HG02943 (cell line): ENCODE measurements around the gene LAT.
A peak's percentile ranks its signal among the peaks of the same experiment; 100 is the strongest.
"Not testable (repeated sequence)": the region's sequence is repeated elsewhere in the genome, so short reads cannot be mapped to it uniquely, and the experiment has no call there.

Experiments used
- ATAC-seq: cut with Tn5 transposase; IDR thresholded peaks from one replicate; pipeline ENCODE4 v1.9.1; 2021; ENCODE audit warnings: mild to moderate bottlenecking, low read depth, moderate library complexity; ENCODE audit not compliant: unreplicated experiment

Gene LAT

DNA sequence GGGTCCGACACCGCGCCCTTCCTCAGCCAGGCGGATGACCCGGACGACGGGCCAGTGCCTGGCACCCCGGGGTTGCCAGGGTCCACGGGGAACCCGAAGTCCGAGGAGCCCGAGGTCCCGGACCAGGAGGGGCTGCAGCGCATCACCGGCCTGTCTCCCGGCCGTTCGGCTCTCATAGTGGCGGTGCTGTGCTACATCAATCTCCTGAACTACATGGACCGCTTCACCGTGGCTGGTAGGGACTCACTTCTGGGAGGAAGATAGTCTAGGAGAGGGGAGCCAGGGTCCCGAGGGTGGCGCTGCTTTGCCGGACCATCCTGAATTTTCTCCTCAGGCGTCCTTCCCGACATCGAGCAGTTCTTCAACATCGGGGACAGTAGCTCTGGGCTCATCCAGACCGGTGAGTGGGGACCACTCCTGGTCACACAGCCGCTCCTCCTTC lies 9.7 kb upstream of the LAT start:
- ATAC-seq: peak; percentile 8

DNA sequence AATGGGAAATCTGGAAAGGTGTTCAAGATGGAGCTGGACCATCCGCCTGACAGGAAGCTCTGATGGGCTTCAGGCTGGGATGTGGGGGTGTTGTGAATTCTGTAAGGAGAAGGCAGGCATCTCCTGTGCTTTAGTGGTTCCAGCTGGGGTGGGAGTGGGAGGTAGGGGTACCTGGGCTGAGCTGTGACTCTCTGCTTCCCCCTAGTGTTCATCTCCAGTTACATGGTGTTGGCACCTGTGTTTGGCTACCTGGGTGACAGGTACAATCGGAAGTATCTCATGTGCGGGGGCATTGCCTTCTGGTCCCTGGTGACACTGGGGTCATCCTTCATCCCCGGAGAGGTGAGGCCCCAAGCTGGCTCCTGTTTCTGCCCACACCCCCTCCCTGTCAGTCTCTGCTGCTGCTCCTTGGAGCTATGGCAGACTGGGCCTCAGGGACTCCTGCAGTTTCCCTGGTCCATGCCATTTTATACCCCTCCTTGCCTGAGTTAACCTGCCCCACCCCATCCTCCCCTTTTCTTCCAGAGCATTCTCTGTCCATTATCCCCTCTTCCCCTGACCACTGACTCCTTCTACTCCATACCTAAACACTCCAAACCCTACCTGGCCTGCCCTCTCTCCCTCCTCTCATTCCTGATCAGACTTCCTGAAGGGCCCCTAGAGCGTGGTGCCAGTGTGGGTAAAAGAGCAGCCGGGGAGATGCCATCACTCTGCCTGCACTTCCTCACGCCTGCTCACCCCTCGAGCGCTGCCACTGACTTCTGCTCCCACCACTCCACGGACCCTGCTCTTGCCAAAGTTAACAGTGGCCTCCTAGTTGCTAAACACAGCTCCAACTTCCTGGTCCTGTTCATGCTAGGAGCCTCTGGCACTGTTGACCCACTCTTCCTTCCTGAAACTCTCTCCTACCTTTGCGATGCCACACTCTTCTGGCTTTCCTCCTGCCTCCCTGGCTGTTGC lies 6.9 kb upstream of the LAT start:
- ATAC-seq: no peak

GRCh38 chr16:28980330-28980729 lies 4.5 kb upstream of the LAT start:
- not testable (repeated sequence) for ATAC-seq

DNA sequence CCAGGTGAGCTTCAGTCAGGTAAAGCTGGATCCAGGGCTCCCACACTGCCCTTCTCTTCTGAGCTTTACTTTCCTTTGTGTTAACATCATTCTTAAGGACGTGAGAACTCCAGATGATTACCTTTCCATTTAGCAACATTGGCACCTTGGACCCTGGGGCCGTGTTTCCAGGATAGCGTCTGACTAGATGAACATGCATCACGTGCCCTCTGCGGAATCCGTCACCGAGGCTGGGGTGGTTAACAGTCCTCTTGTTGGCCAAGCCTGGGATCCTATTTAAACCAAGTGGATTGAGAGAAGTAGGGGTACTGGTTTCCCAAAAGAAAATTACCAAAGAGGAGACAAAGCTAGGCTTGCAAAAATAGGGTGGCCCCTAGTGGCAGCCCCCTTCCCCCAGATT lies 3.9 kb upstream of the LAT start:
- no peak for ATAC-seq

DNA sequence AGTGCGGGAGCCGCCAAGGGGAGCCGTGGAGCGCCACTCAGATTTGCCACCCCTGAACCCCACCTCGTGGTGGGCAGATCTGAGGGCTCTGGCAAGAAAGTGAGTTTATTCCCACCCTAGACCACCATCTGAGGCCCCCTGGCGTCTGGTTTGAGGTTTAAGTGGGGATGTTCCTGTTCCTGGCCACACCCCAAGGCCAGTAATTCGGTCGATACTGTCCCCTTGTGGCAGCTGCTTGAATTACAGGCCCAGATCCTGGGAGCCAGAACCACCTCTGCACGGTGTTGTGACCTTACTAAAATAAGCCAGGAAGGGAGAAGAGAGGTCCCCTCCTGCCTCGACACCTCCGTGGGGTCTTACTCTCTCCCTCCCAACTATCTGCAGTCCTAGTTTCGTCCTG lies 3.3 kb upstream of the LAT start:
- no peak for ATAC-seq

DNA sequence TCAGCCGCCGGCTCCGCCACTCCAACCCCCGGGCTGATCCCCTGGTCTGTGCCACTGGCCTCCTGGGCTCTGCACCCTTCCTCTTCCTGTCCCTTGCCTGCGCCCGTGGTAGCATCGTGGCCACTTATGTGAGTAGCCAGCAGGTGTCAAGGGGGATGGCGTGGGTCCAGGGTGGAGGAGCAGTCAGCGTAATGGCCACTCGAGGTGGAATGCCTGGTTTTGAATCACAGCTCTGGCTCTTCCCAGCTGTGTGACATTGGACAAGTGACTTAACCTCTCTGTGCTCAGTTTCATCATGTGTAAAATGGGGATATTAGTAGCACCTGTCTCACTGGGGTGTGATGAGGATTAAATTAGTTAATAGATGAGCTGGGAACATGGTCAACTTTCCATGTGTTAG lies 2.4 kb upstream of the LAT start:
- ATAC-seq: no peak

DNA sequence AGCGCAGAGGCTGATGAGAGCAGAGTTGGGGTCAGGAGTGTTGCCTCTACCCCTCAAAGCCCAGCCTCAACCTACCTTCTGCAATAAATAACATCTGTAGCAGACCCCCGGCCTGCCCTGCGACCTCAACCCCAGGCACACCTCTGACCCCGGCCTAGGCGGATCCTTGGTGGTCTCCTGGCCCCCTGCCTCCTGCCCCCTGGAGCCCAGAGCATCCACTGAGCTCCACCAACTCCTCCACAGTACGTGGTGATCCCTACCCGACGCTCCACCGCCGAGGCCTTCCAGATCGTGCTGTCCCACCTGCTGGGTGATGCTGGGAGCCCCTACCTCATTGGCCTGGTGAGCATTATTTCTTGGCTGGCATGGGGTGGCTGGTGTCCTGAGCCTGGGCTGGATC lies 1.9 kb upstream of the LAT start:
- ATAC-seq: no peak

DNA sequence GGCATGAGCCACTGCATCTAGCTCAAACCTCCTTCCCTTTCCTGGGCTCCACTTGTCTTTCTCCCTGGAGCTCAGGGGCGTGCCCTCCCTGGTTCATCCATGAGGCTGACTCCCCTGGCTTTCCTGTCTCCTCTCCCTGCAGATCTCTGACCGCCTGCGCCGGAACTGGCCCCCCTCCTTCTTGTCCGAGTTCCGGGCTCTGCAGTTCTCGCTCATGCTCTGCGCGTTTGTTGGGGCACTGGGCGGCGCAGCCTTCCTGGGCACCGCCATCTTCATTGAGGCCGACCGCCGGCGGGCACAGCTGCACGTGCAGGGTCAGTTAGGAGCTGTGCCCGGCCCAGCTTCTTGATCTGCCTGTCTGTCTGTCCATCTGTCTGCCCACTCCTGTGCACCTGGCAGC lies 1.2 kb upstream of the LAT start:
- ATAC-seq: no peak

GRCh38 chr16:28984091-28984490 lies 761 bp upstream of the LAT start:
- no peak for ATAC-seq

DNA sequence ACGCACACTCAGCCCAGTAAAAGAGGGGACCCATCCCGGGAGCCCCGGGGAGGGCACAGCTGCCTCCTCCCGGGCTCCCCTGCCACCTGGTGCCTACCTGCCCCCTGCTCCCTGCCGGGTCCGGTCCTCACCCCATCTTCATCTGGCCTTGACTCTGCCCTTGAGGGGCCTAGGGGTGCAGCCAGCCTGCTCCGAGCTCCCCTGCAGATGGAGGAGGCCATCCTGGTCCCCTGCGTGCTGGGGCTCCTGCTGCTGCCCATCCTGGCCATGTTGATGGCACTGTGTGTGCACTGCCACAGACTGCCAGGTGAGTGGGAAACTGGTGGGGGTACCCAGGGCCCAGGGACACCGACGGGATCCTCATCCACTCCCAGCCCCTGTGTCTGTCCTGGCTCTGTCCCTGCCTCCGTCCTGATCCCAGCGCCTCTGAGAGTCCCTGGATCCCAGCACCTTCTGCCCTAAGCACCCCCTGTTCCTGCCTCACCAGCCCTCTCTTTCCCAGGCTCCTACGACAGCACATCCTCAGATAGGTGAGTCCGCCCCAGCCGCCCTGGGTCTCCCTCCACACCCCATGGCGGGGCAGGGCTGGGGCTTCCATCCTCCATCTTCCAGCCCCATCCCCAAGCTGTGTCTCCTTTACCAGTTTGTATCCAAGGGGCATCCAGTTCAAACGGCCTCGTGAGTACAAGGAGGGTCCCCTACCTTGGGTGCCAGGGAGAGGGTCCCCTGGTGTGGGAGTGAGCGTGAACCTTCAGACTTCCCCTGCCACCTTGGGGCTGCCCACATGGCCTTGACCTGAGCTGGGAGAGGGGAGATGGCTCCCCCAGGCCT lies 574 bp downstream of the LAT start:
- ATAC-seq: no peak

GRCh38 chr16:28986046-28986445 lies 1.2 kb downstream of the LAT start:
- no peak for ATAC-seq

GRCh38 chr16:28986492-28986891 lies 1.6 kb downstream of the LAT start:
- no peak for ATAC-seq

GRCh38 chr16:28987170-28987853 lies 2.5 kb downstream of the LAT start:
- ATAC-seq: no peak

DNA sequence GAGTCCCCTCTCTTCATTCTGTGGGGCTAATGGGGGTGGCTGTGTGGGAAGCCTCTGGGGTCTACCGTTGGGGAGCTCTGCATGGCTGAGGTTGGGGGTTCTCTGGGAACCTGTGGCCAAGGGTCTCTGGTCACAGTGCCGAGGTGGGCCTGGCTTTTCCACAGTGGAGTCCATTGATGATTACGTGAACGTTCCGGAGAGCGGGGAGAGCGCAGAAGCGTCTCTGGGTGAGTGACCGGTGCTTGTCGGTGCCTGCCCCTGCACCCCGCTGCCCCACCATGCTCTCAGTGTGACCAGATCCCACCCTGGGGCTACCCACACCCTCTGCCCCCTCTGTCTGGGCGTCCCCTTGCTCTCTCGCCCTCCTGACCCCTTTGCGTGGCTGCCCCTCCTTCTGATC lies 4.5 kb downstream of the LAT start:
- no peak for ATAC-seq

DNA sequence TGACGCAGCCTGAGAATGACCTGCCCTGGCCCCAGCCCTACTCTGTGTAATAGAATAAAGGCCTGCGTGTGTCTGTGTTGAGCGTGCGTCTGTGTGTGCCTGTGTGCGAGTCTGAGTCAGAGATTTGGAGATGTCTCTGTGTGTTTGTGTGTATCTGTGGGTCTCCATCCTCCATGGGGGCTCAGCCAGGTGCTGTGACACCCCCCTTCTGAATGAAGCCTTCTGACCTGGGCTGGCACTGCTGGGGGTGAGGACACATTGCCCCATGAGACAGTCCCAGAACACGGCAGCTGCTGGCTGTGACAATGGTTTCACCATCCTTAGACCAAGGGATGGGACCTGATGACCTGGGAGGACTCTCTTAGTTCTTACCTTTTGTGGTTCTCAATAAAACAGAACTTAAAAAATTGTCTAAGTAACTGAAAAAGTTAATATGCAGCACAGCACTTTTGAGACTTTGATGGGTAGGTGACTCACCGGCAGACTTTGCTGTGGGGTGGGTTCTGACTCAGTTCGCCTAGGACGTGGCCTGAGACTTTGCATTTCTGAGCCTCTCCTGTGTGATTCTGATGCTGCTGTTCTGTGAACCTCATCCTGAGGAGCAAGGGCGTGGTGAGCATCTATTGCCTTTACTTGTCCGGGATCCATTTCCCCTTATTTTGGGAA lies 5.7 kb downstream of the LAT start:
- ATAC-seq: no peak

DNA sequence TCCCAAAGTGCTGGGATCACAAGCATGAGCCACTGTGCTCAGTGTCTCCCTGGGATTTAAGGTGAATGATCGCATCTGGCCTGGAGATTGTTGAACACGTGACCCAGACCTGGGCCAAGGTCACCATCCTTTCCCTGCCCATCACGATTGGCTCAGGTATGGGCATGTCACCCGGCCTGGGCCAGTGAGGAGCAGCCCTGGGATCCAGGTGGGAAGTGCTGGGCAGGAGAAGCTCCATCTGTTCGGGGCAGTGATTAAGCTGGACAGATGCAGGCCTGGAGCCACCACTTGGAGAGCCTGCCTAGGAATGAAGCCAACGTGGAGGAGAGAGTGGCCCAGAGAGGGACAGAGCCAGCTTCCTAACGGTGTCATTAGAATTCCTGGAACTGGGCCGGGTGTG lies 6.8 kb downstream of the LAT start:
- ATAC-seq: no peak

- no peak for ATAC-seq
These were observed 7.6 kb downstream of the LAT start for GRCh38 chr16:28992496-28992895.

- no peak for ATAC-seq
These were observed 14.0 kb downstream of the LAT start for GRCh38 chr16:28998837-28999236.

DNA sequence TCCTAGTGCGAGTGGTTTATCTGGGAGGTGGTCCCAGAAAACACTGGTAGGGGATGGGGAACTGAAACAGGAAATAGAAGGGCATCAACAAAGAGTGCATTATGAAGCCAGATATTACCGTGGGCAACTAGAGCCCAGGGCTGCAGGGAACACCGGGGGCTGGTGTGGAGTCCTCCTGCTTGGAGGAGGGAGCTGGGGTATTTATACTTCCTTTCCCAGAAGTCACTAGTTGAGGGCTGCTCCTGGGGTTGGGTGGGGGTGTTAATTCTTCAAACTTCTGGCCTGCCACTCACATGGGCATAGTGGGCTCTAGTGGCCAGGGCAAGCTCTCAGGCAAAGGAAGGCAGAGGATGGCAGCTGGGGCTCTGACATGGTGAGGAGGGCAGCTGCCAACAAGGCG lies 14.7 kb downstream of the LAT start:
- ATAC-seq: no peak

GRCh38 chr16:29000019-29000418 lies 15.2 kb downstream of the LAT start:
- ATAC-seq: no peak
